HG02973 (cell line): ENCODE measurements around the gene SFXN4.

ENCODE experiments used
- ATAC-seq: cut with Tn5 transposase; IDR thresholded peaks from one replicate; pipeline ENCODE4 v1.9.1; 2021; ENCODE audit warnings: moderate library complexity; ENCODE audit not compliant: unreplicated experiment

Gene SFXN4, protein sequence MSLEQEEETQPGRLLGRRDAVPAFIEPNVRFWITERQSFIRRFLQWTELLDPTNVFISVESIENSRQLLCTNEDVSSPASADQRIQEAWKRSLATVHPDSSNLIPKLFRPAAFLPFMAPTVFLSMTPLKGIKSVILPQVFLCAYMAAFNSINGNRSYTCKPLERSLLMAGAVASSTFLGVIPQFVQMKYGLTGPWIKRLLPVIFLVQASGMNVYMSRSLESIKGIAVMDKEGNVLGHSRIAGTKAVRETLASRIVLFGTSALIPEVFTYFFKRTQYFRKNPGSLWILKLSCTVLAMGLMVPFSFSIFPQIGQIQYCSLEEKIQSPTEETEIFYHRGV

DNA sequence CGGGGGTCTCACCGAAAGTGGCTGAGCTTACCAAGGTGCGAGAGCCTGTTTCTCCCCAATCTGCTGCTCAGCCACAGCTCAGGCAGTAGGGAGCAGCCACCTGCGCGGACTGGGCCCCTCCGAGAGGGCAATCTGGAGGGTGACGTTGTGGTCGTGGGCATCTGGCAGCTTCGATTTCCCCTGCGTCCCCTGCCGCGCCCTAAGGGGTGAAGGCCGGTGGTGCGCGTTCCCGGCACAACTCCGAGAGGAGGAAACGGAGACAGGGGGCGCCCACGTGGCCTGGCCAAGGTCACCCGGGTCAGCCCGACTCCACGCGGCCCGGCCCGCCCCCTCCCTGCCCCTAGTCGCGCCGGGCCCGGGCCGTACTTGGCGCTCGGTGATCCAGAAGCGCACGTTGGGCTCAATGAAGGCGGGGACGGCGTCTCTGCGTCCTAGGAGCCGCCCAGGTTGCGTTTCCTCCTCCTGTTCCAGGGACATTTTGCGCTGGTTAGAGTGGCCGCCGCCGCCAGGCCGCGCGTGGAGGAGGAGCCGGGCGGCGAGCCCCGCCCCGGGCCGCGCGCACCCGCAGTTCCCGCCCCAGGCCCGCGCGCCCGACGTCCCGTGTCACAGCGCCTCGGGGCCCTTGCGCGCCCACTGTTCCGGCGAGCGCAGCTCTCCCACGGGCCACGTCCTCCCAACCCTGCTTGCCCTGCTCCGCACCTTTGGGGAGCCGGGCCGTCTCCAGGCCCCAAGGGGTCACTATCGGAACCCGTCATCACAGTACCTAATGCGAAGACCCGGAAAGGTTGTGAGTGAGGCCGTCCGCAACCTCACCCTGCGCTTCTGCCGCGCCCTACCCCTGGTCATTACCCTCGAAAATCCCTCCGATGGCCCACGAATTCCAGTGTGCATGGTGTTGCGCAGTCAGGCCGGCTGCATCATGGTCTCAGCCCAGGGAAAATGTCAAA, at the start of gene SFXN4:
TSS of gene SFXN4 (minus strand) at position 544 of the 947 bp plus-strand sequence. CDS start at position 477, 67 bp downstream.
- peak; percentile 90 for ATAC-seq

DNA sequence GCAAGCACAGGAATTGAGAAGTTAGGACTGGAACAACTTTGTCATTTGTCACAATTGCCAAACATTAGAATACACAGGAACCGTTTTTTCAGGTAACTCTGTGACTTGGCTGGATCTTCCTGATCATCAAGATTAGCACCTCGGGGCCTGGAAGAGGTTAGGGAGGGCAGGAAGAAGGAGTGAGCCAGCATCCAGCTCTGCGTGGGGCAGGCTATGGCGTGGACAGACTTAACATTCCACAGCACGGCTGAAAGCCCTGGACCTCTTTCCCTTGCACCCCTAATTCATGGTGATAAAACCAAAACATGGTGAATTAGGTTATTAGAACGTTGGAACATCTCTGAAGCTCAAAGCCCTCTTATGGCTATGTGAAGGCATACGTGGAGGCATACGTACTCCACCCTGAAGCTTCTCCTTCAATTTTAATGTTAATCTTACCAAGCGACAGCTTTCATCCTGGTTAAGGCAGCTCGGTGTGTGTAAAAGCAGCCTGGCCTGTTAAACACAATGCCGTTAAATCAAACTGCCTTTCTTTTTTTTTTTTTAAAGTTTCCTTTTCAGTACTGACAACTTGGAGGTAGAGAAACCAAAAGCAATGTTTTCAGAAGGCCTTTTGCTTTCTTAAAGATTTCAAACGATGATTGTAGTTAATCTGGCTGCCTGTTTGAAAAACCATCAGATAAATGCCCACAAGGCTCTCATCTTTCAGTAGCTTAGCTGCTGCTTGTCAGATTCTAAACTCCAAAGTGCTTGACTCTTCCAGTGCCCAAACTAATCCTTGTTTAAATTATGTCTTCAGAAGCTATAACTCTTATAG, 46.3 kb upstream of the SFXN4 start:
- no peak for ATAC-seq

DNA sequence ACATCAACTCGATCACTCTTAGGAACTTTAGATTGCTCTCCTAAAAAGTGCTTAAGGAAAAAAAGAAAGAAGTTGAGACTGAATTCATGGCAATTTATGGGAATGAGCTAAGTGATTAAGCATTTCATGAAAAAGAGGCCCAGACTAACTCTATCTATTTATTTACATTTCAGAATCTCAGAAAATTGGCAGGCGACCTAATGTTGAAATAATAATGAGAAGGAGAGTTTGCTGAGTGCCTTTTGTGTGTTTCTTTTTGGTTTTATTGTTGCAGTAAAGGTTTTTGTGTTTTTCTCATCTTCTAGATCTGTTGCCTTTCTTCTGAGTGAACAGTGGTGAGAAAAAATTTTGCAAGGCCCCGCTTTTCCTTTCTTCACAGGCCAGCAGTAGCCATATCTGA, 45.7 kb upstream of the SFXN4 start:
- ATAC-seq = no peak

DNA sequence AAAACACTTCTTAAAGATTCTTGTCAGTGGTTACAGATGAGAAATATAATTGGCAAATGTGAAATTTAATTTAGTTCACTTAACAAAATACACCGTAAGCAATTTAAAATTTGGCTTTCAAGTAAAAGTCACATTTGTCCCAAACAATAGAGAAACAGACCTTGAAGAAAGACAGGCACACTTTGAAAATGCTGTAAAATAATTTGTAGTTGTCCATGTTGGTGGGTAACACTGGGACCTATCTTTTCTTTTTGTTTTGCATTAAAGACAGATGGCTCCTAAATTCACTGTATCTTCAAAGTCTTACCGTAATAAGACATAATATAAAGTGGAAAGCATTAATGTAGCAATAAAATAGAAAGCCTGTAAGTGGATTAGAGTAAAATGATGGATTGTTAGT, 45.1 kb upstream of the SFXN4 start:
- no peak for ATAC-seq

DNA sequence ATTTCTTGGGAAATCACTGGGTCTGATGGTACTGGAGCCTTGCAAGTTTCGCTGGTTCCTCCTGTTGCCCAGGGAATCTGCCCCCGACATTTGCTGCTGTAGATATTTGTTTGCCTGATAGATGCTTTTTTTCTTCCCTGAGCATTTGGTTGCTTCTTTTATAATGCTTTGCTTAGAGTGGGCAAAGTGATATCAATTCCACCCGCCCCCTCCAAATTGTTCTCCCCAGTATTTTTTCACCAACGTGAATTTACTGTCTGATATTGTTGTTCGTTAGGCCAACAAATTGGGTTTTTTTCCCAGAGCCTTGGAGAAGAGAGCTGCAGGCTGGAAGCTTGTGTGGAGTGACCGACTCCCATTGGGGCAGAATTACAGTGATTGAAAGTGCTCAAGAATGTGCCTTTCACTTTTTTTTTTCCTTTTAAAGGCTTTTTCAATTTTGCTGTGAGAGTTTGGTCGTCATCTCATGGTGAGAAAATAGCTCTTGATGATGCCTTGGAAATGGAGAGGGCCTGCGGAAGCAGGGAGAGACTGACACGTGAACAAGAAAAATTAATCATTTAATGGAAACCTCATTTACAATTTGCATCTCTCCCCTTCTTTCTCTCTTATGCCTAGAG, 44.3 kb upstream of the SFXN4 start:
- no peak for ATAC-seq

DNA sequence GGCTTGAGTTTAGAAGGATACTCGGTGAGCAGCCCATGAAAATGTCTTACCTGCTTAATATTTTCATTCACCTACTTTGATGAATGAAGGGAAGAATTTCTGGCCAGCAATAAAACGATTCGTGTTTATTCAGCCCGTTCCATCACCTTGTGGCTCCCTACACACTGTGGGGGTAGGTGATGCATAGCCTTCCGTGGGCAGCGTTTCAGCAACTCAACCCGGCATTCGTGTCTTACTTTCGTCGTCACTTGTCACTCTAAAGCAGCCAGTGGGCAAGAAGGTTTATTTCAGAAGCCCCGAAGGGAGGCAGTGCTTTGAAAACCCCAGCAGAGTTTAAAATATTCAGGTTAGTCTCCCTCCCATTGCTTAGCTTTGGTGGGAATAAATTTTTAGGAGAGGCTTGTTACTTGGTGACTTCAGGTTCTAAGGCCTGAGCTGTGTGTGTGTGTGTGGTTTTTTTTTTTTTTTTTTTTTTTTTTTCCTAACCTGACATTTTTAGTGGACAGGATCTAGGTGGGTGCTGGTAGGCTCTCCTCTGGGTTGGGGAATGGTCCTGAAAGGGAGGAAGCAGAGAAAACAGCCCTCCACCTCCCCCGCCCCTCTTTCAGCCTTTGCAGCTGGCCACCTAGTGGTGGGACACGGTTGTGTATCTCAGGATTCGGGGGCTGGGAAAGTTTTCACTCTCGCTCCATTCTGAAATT, 43.7 kb upstream of the SFXN4 start:
- no peak for ATAC-seq

DNA sequence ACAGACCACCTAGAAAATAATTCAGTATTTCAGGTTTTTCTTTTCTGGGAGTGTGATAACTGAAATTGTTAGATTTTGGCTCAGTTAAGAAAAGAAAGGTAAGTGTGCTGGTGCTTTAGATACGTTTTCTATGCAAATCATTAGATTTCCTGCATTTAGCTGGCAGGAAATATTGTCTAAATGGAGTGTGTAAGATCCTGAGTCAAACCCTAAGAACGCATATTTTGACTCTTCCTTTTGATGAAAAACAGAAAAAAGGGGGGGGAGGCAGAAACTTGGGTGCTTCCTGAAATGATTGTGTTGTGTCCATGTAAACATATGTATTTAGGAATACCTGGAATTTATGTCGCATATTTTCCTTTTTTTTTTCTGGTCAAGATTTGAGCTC, 43.0 kb upstream of the SFXN4 start:
- ATAC-seq = no peak

DNA sequence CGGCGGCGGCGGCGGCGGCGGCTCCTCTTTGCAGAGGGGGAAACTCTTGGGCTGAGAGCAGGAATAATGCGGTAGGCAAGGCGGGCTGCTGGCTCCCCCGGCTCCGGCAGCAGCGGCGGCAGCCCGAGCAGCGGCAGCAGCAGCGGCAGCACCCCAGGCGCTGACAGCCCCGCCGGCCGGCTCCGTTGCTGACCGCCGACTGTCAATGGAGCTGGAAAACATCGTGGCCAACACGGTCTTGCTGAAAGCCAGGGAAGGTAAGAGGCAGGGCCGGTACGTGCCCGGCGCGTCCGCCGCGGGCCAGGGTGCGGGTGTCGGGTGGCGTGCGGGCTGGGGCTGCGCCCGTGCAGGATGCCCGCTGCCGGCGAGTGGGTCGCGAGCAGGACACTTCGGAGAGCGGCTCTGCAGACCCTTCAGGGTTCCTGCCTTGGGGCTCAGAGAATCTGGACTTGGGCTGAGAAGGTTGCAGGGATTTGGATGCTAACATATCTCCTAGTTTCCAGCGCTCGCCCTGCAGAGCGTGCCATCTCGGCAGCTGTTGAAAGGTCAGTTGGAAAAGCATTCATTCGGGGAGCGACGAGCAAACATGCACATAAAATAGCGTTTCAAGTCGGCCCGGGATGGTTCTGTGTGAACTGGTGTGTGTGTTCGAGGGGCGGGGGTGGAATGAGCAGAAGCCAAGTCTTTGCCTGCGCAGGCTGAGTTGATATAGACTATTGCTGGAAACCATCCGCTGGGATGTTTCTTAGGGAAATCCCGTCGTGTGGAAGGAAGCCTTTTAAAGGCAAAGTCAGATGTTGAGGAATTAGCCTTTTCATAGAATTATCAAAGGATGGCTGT, 42.4 kb upstream of the SFXN4 start:
- no peak for ATAC-seq

DNA sequence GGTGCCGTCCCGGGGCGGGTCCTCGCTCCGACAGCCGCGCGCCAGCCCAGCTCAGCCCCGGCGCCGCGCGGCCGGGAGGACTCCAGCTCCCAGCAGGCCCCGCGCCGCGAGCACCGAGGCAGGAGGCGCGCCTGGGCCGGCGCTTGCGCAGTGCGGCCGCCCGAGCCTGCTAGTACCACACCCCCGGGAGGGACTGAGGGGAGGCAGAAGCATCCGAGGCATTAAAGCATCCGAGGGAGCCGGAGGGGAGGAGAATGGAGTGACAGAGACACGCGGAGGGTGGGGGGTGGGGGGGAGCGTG, 41.8 kb upstream of the SFXN4 start, which contains the start of gene GRK5:
TSS of gene GRK5 (plus strand) at position 206 of the 301 bp plus-strand sequence. CDS start 347 bp downstream, outside the sequence.
- ATAC-seq = peak; percentile 67

DNA sequence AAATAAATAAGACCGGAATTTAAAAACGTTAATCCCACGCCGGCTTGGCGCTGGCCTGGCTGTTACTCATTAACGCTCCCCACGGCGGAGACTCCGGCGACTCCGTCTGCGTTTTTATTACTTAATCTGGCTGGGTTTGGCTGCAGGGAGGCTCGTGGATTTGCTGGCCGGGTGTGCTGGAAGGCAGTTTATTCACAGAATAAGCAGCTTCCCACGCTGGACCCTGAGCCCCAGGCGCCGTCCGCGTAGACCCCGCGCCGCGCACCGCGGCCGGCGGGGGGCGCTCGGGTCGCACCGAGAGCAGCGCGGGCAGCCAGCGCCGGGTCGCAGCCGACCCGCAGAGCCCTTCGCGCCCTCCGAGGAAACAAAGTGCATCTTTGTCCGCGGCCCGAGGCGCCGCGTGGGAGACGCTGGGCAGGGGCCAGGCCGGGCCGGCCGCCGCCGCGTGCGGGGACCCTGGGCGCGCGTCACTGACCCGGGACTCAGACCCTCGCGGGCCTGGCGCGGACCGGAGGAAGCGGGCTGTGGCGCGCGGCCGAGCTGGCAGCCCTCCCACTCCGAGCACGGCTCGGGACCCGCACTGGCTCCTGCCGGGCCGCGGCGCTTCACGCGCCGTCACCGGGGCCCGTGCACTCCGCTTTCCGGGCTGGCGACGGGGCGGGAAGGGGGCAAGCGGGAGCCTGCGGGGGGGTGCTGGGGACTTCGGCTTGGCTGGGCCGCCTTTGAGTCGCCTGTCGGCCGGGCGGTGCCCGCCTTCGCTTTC, 41.3 kb upstream of the SFXN4 start:
- ATAC-seq = peak; percentile 49

DNA sequence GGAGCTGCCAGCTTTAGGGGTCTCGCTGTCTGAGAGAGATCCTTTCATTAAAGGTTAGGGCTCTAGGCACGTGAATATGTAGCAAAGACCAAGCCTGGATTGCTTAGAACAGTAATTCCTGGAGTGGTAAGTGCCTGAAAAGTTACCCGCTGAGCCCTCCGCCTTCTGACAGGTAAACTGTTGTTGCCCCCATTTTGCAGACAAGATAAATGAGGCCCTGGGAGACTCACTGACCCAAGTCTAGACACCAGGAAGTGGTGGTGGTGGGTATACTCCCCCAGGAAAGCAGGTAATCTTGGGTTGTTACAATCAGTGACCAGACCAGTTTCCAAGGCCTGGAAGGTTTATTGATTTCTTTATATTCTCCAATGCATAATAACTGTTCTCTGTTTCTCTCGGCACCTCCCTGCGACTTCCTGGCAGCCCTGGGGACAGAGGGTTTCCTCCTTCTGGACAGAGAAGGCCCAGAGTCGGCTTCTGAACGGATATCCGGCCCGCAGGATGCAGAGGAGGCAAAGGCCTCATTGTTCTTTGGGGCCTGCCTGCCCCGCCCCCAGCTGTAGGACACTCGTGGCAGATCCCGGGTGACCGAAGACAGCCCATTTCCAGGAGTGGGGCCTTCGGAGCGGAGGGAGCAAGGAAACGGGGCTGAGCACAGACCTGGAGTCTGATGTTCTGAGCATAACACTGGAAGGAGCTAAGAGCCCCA, 40.5 kb upstream of the SFXN4 start:
- no peak for ATAC-seq

DNA sequence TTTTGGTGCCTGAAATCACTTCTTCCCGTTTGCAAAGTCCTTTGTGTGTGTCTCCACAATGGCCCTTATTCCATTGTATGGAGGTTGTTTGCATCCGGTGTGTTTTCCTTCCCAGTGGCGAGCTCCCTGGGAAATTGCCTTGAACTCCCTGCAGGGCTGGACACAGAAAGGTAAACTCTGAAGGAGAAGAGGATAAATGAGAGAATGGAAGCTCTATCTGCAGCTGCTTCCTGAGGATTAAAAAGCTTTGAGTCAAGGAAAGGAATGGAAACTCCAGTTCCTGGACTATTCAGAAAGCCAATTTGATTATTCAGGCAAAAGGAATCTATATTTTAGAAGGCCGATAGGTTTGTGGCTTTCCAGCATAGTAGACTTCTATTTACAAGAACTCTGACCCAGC, 37.5 kb upstream of the SFXN4 start:
- ATAC-seq = no peak

DNA sequence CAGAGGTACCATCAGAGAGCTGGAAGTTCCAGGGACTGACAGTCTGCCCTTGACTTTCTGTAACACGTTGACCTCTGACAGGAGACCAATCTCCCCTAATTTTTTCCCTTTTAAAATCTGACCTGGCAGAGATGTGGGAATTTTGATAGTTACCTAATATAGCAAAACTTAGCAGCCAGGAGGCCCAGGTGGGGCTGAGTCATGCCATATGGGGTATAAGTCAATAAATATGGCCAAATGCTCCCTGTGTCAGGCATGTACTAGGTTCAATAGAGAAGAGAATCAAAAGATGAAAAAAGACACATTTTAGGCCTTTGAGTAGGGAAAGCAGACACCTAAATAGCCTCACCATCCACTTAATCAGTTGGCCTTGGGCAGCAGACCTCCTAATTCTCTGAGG, 35.7 kb upstream of the SFXN4 start:
- ATAC-seq = no peak

DNA sequence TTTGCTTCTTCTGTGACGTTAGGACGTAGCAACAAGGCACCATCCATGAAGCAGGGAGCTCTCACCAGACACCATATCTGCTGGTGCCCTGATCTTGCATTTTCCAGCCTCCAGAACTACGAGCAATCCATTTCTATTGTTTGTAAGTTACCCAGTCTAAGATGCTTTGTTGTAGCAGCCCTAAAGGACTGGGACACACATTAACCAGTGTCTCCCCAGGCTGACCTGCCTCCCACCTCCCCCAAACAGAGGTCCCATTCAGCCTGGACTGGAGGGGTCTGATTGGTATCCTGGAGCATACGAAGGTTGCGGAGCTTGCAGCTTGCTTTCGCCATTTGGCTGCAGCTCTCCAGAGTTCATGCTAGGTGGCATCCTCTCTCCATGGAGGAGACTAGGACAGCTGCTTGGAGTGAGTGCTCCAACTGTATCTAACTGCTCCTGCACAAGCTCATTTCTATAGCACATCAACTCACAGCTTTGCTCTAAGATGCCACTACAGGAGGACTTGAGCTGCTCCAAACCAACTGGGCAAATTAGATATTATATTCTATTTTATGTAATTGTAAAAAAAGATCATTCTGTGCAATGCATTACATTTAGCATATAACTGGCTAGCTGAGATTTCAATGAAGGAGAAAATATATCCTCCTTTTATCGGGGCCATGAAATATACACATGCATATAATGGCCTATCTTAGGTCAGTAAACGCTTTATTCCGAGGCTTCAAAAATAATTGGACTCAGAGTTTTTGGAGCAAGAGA, 33.9 kb upstream of the SFXN4 start:
- ATAC-seq = peak; percentile 77

DNA sequence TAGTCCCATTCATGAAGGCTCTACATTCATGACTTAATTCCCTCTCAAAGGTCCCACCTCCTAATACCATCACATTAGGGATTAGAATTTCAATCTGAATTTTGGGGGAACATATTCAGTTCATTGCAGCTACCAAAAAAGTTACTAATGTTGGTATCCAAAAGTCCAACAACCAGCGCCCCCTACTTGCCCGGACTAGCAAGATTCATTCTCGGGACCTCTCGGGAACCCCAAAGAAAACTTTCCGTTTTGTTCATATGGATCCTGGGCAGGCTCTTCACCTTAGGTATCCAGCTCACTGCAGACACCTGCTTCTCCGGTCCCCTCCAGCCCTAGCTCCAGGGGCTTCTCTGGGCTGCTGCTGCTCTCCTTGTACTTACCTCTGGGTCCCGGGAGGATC, 32.9 kb upstream of the SFXN4 start:
- ATAC-seq = no peak

DNA sequence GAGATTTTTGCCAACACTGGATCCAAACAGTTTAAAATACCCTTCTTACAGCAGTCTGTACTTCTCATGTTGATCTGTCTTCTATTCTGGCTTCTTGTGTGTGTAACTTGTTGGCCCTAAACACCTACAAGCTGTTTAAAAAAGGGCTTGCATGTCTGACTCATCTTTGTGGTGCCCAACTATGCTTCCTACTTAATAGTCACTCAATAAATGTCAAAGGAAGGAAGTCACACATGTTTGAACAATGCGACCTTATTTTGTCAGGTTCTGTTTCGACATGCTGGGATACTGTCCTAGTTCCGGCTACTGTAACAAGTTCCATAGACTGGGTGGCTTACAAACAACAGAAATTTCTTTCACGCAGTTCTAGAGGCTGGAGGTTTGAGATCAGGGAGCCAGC, 32.4 kb upstream of the SFXN4 start:
- ATAC-seq = no peak

DNA sequence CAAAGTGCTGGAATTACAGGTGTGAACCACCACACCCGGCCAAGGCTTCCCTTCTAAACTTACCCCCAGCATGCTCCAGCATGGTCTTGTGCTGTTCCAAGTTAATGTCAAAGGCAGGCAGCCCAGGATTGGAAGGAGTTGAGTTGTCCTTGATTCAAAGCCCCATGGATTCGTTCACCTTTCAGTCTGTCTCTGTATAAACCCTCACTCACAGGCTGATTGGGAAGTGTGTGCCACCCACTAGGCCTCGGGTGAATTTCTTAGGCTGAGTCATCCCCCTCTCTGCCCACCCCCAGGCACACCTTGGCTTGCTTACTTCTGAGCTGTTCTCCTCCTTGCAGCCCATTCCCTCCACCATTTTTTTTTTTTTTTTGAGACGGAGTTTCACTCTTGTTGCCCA, 26.4 kb upstream of the SFXN4 start:
- no peak for ATAC-seq
